ENCODE results near the gene SPPL3.

GRCh38 chr12:120879102-120879501 is 25.1 kb downstream of the SPPL3 start:
- TF ChIP-seq POLR2A (IDR thresholded peaks at IDR 0.05) (no peak), CTCF (IDR thresholded peaks at IDR 0.05) (no peak)

All from tibial nerve (tissue), 3 donors.